Neural cell (in vitro differentiated cells): ENCODE measurements around the gene NKIRAS1. TPM values are rescaled to one million over a fixed set of nuclear protein-coding genes. Genes with fewer than 3 reads are reported as not detected.

Experiments
- H2AFZ ChIP-seq: fragments of 200-600, 300-800 bp; sonication (generic), shearing (Covaris generic); 2 replicates; pipeline ENCODE4 v1.6.0; 2014; ENCODE audit warnings: low read depth, mild to moderate bottlenecking, antibody characterized with exemption, low read length, moderate library complexity
- H3F3A ChIP-seq: fragments of 200-600 bp; shearing (Covaris generic); 2 replicates; pipeline ENCODE4 v1.6.1; 2016; ENCODE audit warnings: mild to moderate bottlenecking, moderate library complexity, mixed read lengths, antibody characterized with exemption, low read length; ENCODE audit not compliant: insufficient read depth, poor library complexity, severe bottlenecking
- H3K27ac ChIP-seq: fragments of 200-600, 300-800 bp; sonication (generic), shearing (Covaris generic); 2 replicates; pipeline ENCODE4 v1.5.1; 2014; ENCODE audit warnings: mild to moderate bottlenecking, low read length, moderate library complexity
- H3K27me3 ChIP-seq: fragments of 300-800, 200-600 bp; sonication (generic), shearing (Covaris generic); 2 replicates; pipeline ENCODE4 v1.6.0; 2014; ENCODE audit warnings: mild to moderate bottlenecking, low read depth, low read length, moderate library complexity; ENCODE audit not compliant: insufficient read depth
- H3K36me3 ChIP-seq: fragments of 300-800, 200-600 bp; sonication (generic), shearing (Covaris generic); 2 replicates; pipeline ENCODE4 v1.5.1; 2014; ENCODE audit warnings: mild to moderate bottlenecking, antibody characterized with exemption, low read length, moderate library complexity; ENCODE audit not compliant: insufficient read depth
- H3K4me2 ChIP-seq: fragments of 300-800, 200-600 bp; sonication (generic), shearing (Covaris generic); 2 replicates; pipeline ENCODE4 v1.6.0; 2014; ENCODE audit warnings: mild to moderate bottlenecking, low read length
- H3K4me3 ChIP-seq: fragments of 300-800, 200-600 bp; sonication (generic), shearing (Covaris generic); 2 replicates; pipeline ENCODE4 v1.5.1; 2014; ENCODE audit warnings: mild to moderate bottlenecking, low read length, moderate library complexity
- H3K79me2 ChIP-seq: fragments of 200-600 bp; shearing (Covaris generic); replicated peaks from 2 replicates; pipeline ENCODE4 v1.6.0; 2014; ENCODE audit warnings: mild to moderate bottlenecking, low read length, moderate library complexity; ENCODE audit not compliant: insufficient read depth
- H3K9ac ChIP-seq: fragments of 300-800, 200-600 bp; sonication (generic), shearing (Covaris generic); 2 replicates; pipeline ENCODE4 v1.6.1; 2016; ENCODE audit warnings: mild to moderate bottlenecking, low read length, mixed read lengths
- H3K9me2 ChIP-seq: fragments of 200-600 bp; shearing (Covaris generic); 2 replicates; pipeline ENCODE4 v1.6.1; 2016; ENCODE audit warnings: mild to moderate bottlenecking, low read length, mixed read lengths; ENCODE audit not compliant: insufficient read depth
- H3K9me3 ChIP-seq: fragments of 200-600, 300-800 bp; sonication (generic), shearing (Covaris generic); 2 replicates; pipeline ENCODE4 v1.6.1; 2016; ENCODE audit warnings: mild to moderate bottlenecking, mixed run types, low read length, moderate library complexity, mixed read lengths
- H4K20me1 ChIP-seq: fragments of 200-600 bp; shearing (Covaris generic); 2 replicates; pipeline ENCODE4 v1.6.1; 2016; ENCODE audit warnings: mild to moderate bottlenecking, mixed run types; ENCODE audit not compliant: insufficient read depth
- EP300 ChIP-seq: fragments of 450-650 bp; conservative IDR thresholded peaks from 2 replicates; pipeline ENCODE4 v1.6.1; 2014; ENCODE audit warnings: antibody characterized with exemption, mild to moderate bottlenecking, moderate library complexity; ENCODE audit not compliant: poor library complexity, severe bottlenecking
- EZH2 ChIP-seq: fragments of 200-600, 300-800 bp; shearing (Covaris generic), sonication (generic); IDR thresholded peaks from 2 replicates; pipeline ENCODE4 v1.6.1; 2014; ENCODE audit warnings: antibody characterized with exemption, low read length, borderline replicate concordance, mild to moderate bottlenecking; ENCODE audit not compliant: insufficient read depth, poor library complexity, severe bottlenecking
- MXI1 ChIP-seq: fragments of 450-650 bp; conservative IDR thresholded peaks from 2 replicates; pipeline ENCODE4 v1.6.1; 2014; ENCODE audit warnings: antibody characterized with exemption, mild to moderate bottlenecking; ENCODE audit not compliant: poor library complexity, severe bottlenecking
- POLR2AphosphoS5 ChIP-seq: IDR thresholded peaks from 2 replicates; pipeline ENCODE4 v1.6.1; 2012
- RAD21 ChIP-seq: fragments of 450-650 bp; conservative IDR thresholded peaks from 2 replicates; pipeline ENCODE4 v1.6.1; 2014; ENCODE audit warnings: antibody characterized with exemption, mild to moderate bottlenecking, moderate library complexity
- SMC3 ChIP-seq: fragments of 450-650 bp; conservative IDR thresholded peaks from 2 replicates; pipeline ENCODE4 v1.6.1; 2014; ENCODE audit warnings: antibody characterized with exemption, mild to moderate bottlenecking, moderate library complexity; ENCODE audit not compliant: poor library complexity
- TAF1 ChIP-seq: IDR thresholded peaks from 2 replicates; pipeline ENCODE4 v1.6.1; 2012; ENCODE audit warnings: low read depth
- polyA plus RNA-seq: library from polyadenylated mRNA; depleted of rRNA; stranded (reverse); fragments of >200 nt; gene quantifications from 2 replicates; pipeline ENCODE4 v1.2.3, GENCODE V29; 2014
- TF ChIP-seq, protein P1 (sequence below): fragments of 450-650 bp; IDR thresholded peaks from 2 replicates; pipeline ENCODE4 v1.5.1; 2014; ENCODE audit warnings: antibody characterized with exemption, mild to moderate bottlenecking, moderate library complexity; ENCODE audit not compliant: poor library complexity, severe bottlenecking
- TF ChIP-seq, protein P2 (sequence below): IDR thresholded peaks from 2 replicates; pipeline ENCODE4 v1.6.1; 2012; ENCODE audit warnings: borderline replicate concordance

NKIRAS1 gene
- polyA plus RNA-seq, 1 donor from 2014 or later, result 42.1 TPM

DNA sequence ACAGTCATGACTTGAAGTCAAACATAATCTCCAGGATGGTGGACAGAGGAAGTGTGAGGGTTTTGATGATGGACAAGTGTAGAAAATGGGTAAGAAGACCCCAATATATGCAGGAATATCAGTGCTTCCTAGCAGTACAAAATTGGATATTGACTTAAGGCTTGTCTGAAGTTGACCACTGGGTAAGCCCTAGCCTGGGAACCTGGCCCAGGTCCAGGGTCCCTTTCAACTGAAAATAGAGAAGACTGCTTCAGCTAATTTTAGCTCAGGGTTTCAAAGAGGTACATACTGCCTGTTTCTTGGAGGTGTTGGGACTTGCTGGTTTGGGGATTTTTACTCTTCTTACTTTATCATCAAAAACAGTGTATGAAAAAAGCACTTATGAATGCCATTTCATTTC is 33.0 kb upstream of the NKIRAS1 start:
- Histone ChIP-seq H3F3A (peaks cover 4% of the 10 kb centered on the region), H3K4me3 (no peak overlapping the region), H3K9ac (no peak overlapping the region), H3K36me3 (no peaks in the 10 kb centered on the region), H3K27ac (no peak overlapping the region), H4K20me1 (no peaks in the 10 kb centered on the region), H3K9me2 (no peaks in the 10 kb centered on the region), H3K27me3 (no peaks in the 10 kb centered on the region), H3K79me2 (peaks cover 59% of the 10 kb centered on the region), H3K4me2 (no peak overlapping the region), H2AFZ (no peak overlapping the region), H3K9me3 (no peaks in the 10 kb centered on the region)
- TF ChIP-seq, protein P1, sequence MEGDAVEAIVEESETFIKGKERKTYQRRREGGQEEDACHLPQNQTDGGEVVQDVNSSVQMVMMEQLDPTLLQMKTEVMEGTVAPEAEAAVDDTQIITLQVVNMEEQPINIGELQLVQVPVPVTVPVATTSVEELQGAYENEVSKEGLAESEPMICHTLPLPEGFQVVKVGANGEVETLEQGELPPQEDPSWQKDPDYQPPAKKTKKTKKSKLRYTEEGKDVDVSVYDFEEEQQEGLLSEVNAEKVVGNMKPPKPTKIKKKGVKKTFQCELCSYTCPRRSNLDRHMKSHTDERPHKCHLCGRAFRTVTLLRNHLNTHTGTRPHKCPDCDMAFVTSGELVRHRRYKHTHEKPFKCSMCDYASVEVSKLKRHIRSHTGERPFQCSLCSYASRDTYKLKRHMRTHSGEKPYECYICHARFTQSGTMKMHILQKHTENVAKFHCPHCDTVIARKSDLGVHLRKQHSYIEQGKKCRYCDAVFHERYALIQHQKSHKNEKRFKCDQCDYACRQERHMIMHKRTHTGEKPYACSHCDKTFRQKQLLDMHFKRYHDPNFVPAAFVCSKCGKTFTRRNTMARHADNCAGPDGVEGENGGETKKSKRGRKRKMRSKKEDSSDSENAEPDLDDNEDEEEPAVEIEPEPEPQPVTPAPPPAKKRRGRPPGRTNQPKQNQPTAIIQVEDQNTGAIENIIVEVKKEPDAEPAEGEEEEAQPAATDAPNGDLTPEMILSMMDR, result no peak
- no peak for TF ChIP-seq SMC3
- TF ChIP-seq, protein P2, sequence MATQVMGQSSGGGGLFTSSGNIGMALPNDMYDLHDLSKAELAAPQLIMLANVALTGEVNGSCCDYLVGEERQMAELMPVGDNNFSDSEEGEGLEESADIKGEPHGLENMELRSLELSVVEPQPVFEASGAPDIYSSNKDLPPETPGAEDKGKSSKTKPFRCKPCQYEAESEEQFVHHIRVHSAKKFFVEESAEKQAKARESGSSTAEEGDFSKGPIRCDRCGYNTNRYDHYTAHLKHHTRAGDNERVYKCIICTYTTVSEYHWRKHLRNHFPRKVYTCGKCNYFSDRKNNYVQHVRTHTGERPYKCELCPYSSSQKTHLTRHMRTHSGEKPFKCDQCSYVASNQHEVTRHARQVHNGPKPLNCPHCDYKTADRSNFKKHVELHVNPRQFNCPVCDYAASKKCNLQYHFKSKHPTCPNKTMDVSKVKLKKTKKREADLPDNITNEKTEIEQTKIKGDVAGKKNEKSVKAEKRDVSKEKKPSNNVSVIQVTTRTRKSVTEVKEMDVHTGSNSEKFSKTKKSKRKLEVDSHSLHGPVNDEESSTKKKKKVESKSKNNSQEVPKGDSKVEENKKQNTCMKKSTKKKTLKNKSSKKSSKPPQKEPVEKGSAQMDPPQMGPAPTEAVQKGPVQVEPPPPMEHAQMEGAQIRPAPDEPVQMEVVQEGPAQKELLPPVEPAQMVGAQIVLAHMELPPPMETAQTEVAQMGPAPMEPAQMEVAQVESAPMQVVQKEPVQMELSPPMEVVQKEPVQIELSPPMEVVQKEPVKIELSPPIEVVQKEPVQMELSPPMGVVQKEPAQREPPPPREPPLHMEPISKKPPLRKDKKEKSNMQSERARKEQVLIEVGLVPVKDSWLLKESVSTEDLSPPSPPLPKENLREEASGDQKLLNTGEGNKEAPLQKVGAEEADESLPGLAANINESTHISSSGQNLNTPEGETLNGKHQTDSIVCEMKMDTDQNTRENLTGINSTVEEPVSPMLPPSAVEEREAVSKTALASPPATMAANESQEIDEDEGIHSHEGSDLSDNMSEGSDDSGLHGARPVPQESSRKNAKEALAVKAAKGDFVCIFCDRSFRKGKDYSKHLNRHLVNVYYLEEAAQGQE, result no peak
- TF ChIP-seq EP300, result no peak
- TF ChIP-seq TAF1, result no peak
- no peak for TF ChIP-seq MXI1
- TF ChIP-seq POLR2AphosphoS5, result no peak
- TF ChIP-seq RAD21, result no peak
- TF ChIP-seq EZH2, result no peak

DNA sequence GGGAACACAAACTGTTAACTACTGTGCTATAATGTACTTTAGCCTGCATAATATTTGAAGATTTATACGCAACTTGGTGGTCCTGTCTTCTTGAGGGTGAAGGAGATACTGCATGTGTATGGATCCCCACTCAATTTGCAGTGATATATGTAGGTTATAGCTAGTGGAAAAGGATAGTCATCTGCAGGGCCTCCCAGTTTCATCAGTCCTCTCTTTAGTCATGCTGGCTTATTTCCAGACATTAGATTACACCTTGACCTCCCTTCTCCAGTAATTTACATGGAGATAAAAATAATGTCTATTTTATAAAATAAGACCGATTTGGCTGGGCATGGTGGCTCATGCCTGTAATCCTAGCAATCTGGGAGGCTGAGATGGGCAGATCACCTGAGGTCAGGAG is 32.0 kb upstream of the NKIRAS1 start:
- Histone ChIP-seq H3K36me3 (no peaks in the 10 kb centered on the region), H3K27ac (no peak overlapping the region), H3K9me2 (no peaks in the 10 kb centered on the region), H3K9ac (no peak overlapping the region), H3K4me2 (no peak overlapping the region), H2AFZ (no peak overlapping the region), H3K79me2 (peaks cover 55% of the 10 kb centered on the region), H3F3A (peaks cover 10% of the 10 kb centered on the region), H4K20me1 (no peaks in the 10 kb centered on the region), H3K27me3 (no peaks in the 10 kb centered on the region), H3K4me3 (no peak overlapping the region), H3K9me3 (no peaks in the 10 kb centered on the region)
- TF ChIP-seq MXI1, result no peak
- TF ChIP-seq TAF1, result no peak
- no peak for TF ChIP-seq RAD21
- TF ChIP-seq POLR2AphosphoS5, result no peak
- no peak for TF ChIP-seq SMC3
- TF ChIP-seq EP300, result no peak
- TF ChIP-seq, protein P1, result no peak
- TF ChIP-seq, protein P2, result no peak
- TF ChIP-seq EZH2, result no peak
